Measurements from ENCODE around the gene ZIC4.

ZIC4 gene

DNA sequence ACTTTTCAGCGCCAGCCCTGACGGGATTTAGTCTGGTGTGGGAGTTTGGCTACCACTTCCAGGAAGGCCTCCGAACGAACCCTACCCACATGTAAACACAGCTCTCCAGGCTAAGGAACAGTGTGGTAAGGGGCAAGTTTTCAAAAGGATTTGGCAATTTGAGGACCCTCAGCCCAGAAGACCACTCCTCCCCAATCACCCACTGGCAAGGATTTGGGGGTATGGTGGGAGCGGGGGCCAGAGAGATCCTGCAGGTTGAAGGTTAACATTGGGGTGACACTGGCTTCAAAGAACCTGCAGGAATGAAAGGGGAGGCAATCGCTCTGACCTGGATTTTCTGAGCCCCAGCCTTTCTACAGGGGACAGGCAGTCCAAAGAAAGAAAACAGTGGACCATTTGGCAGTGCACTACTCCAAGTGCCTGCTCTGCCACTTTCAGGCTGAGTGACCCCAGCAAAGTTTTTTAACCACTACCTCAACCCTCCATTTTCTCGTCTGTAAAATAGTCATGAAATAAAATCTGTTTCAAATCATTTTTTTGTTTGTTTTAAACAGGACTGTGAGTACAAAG lies 34.5 kb downstream of the ZIC4 start:
- FAIRE-seq, result no peak
- no peak for DNase-seq (ENCODE audit: low spot score)

GRCh38 chr3:147371140-147371539 lies 35.2 kb downstream of the ZIC4 start:
- FAIRE-seq (no peak), DNase-seq (ENCODE audit: low spot score) (no peak)

DNA sequence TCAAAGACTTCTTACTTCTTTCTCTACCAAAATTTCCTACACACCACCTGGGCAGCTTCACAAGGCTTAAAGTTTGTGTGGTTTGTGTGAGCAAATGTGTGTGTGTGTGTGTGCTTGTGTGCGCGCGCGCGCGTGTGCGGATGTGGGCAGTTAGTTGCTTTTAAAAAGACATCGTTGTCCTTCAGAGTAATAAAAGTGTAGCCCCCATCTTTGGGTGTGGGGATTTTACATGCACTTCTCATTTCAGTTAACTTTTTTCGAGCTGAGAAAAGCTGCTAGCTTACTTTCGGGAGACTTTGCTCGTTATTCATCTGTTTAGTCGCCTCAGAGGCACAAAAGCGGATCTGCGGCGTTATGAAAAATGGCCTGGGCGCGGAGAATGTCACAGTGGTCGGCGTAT lies 36.0 kb downstream of the ZIC4 start:
- DNase-seq (ENCODE audit: low spot score) (no peak), FAIRE-seq (no peak)

DNA sequence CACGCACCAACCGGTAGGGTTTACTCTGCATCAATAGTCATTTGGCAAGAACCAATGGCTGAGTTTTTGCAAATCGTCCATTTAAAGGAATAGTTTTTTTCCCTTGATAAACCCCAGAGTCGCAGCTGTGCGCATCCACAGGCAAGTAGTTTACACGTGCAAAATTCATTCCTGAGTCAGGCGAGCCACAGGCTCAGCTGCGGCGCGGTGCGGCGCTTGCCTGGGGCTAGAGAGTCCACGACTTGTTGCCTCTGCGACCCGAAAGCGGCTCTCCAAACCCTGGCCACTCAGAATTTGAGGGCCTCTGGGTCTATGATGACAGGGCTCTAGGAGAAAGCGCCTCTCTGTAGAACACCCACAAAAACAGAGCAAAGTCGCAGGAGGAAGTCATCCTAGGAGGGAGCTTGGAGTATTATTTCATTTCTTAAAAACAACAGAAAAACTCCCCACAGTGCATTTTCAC lies 36.7 kb downstream of the ZIC4 start:
- FAIRE-seq (no peak), DNase-seq (ENCODE audit: low spot score) (no peak)

DNA sequence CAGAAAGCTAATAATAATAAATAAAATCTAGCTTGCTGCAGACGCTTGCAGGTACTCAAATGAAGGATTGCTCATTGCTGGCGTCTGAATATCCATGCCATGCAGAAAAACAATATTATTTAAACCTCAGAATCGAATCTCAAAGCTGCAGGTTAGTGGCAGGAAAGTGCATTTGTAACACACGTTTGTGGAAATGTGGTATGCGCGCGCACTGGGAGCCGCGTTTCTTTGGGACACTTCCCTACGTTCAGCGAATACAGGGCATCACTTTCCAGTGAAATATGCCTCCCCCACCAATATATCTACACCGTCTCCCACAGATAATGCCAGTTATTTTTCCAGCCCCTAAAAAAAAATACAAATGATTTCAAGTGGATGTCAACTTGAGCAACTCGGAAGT lies 37.1 kb downstream of the ZIC4 start:
- DNase-seq (ENCODE audit: low spot score), result no peak

DNA sequence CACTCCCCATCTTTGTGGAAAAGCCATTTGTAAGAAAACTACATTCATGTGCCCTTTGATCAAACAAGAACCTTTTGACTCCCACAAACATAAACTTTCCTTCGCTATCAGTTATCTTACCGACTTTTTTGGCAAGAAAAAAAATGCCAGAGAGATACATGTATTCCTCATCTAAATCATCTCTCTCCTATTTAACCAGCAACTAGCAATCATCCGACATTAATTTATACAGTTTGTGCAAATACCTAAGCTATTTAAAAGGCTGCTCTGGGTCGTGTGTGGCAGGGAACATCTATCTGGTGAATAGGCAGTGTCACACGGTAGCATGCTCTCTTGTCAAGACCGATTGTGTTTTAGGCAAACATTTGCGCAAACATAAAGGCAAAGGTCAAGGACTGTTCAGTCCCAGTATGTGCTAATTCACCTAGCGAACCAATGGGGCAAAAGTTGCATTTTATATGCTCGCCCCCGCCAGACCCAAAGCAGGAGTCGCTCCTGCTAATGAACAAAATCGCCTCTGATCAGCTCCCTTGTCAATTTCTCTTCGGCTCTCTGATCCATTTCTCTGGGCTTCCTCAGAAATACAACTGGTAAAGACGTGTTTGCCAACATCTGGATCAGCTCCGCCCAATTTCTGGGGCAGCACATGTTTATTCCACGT lies 37.7 kb downstream of the ZIC4 start:
- no peak for DNase-seq (ENCODE audit: low spot score)
- no peak for FAIRE-seq

More for the DNA sequence above, 37.1 kb downstream of the ZIC4 start:
- FAIRE-seq, result no peak

- FAIRE-seq (no peak), DNase-seq (ENCODE audit: low spot score) (no peak)
Observed at GRCh38 chr3:147368151-147368550, 38.2 kb downstream of the ZIC4 start.

- DNase-seq (ENCODE audit: low spot score), result no peak
- no peak for FAIRE-seq
Observed at GRCh38 chr3:147367676-147368075, 38.7 kb downstream of the ZIC4 start.

- DNase-seq (ENCODE audit: low spot score) (no peak), FAIRE-seq (no peak)
Observed at GRCh38 chr3:147365196-147366115, 40.9 kb downstream of the ZIC4 start.

DNA sequence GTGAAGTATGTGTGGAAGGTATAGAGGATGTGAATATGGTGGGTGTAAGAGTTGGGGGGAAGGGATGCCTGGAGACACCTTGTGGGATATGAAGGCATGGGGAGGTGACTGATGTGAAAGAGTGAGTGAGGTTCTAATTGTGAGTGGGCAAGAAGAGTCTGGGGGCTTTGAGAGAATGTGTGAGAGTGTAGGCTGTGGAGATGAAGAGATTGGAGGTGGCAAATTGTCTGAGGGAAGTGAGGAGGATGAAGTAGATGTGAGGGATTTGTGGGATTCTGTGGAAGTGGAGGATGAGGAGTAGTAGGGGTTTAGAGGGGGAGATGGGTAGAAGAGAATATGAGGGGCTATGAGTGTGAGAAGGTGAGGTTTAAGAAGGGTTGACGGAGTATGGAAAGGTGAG lies 41.6 kb downstream of the ZIC4 start:
- no peak for DNase-seq (ENCODE audit: low spot score)
- no peak for FAIRE-seq

GRCh38 chr3:147361454-147362420 lies 44.6 kb downstream of the ZIC4 start:
- DNase-seq (ENCODE audit: low spot score) (no peak), FAIRE-seq (no peak)

GRCh38 chr3:147360646-147361453 lies 45.5 kb downstream of the ZIC4 start:
- DNase-seq (ENCODE audit: low spot score), result no peak
- FAIRE-seq, result no peak

- FAIRE-seq, result no peak
Observed at GRCh38 chr3:147360051-147360439, 46.3 kb downstream of the ZIC4 start.

GRCh38 chr3:147359177-147360050 lies 46.9 kb downstream of the ZIC4 start:
- DNase-seq (ENCODE audit: low spot score), result no peak
- no peak for FAIRE-seq

More at GRCh38 chr3:147360051-147360439, 46.3 kb downstream of the ZIC4 start:
- DNase-seq (ENCODE audit: low spot score), result no peak

DNA sequence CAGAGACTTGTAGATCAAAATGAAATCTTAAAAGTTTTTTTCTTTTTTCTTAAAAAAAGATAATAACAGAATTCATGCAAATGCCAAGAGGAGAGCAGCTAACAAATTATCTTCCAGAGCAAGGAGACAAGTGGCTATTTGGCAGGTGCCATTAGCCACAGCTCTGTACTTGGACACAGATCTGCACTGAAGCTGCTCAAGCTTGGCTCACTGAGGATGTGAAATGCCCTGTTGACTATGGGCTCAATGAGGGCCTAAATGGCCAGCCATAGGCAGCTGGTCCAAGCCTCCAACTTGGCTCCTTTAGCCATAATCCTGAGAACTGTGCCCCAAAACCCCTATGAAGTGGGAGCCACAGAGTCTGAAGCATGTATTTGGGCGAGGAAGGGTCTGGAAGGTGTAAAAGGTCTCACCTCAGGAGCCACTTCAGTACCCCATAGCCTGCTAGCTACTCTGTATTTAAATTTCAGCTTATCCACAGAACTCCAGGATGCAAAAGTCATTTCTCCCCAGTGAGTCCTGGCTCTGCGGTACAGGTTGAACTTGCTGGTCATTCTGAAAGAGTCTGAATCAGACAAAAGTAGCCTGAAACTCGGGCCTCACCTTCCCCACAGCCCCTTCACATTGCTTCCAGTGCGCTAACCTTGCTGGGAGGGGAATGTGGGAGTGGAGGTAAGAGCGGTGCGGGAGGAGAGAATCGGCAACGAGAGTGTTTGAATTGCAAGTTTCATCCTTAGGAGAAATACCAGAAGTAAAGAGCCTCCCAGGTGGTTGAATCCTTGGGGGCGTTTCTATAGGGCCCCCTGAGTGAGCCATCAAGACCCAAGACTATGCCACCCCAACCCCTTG lies 48.0 kb downstream of the ZIC4 start:
- DNase-seq (ENCODE audit: low spot score), result no peak
- FAIRE-seq, result no peak

DNA sequence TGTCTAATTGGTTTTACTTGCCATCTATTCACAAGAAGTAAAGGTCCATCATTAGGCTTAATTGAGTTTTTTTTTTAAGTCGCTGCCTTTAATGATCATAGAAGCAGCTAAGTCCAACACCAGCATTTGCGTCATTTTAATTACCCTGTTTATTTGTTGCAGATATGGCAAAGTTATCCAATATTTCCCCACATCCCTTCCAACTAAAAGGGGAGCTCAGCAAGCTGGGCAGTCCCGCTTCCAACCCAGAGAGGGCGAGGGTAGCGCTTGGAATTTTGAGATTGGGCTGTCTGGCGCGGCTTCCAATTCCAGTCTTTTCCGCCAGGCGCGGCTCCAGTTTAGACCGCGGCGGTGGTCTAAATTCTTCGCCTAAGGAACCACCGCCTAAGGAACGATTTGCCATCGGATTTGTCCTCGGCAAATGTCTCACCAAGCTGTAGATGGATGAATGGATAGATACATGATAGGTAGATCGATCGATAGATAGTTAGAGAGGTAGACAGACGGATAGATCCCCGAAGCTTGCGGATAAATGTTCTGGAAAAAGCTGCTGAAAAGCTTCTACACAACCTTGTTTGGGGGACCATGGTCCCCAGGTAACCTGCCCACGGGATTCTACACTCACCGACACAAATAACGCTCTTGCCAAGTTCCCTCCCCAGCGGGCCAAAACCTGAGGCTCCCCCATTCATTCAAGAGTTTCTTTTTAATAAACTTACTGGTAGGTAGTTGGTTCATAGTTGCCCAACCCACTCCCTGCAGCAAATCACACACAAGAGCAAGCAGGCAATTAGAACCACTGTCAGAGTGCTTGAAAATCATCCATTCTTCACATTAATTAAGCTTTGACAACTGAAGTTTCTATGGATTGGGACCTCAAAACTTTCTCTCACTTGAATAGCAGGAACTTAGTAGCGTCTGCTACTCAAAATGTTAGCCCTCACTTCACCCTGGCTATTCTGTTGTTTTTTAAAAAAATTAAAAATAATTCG lies 49.1 kb downstream of the ZIC4 start:
- DNase-seq (ENCODE audit: low spot score) (no peak), FAIRE-seq (no peak)
